ENCODE results near the gene HMG20A. TPM values are rescaled to one million over a fixed set of nuclear protein-coding genes. Genes with fewer than 3 reads are reported as not detected.

Gene HMG20A
- total RNA-seq, 1 donor from 2014 or later = 9.7 TPM

DNA sequence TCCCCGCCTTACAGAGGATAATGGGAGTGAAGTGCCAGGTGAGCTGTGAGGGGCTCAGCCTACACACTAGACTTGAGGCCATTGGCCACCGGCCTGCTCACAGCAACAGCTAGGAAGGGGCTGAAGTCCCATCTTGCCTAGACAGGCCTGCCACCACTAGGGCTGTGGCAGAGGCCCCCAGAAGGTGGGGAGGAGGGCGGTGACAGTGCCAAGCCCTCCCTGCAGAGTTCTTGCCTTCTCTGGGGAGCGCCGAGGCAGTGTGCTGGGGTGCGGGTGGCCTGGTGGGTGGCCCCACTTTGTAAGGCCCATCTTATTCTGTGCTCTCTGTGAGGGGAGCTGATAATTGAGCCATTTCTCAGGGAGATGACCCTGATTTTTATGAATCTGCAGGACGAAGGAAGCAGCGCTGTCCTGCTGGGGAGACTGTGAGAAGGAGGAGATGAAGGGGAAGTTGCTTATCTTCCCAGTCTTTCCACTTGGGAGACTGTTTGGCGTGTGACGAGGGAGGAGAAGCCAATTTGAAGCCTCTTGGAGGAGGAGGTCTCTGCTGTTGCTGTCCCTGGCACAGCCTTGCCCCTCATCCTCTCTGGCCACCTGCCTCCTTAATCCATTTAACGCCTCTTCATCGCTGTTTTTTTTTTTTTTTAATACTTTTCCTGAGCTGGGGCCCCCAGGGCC is 107.7 kb downstream of the HMG20A start:
- TF ChIP-seq, protein P1, sequence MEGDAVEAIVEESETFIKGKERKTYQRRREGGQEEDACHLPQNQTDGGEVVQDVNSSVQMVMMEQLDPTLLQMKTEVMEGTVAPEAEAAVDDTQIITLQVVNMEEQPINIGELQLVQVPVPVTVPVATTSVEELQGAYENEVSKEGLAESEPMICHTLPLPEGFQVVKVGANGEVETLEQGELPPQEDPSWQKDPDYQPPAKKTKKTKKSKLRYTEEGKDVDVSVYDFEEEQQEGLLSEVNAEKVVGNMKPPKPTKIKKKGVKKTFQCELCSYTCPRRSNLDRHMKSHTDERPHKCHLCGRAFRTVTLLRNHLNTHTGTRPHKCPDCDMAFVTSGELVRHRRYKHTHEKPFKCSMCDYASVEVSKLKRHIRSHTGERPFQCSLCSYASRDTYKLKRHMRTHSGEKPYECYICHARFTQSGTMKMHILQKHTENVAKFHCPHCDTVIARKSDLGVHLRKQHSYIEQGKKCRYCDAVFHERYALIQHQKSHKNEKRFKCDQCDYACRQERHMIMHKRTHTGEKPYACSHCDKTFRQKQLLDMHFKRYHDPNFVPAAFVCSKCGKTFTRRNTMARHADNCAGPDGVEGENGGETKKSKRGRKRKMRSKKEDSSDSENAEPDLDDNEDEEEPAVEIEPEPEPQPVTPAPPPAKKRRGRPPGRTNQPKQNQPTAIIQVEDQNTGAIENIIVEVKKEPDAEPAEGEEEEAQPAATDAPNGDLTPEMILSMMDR (IDR thresholded peaks at IDR 0.05; ENCODE audit: insufficient read depth, low read length, severe bottlenecking) = no peak
- Histone ChIP-seq H3K36me3 (ENCODE audit: control insufficient read depth, insufficient read depth, low read length) (no peaks in the 10 kb centered on the region), H3K27me3 (ENCODE audit: control insufficient read depth, insufficient read depth, low read length) (peaks cover 6% of the 10 kb centered on the region), H3K4me3 (ENCODE audit: low read depth, low read length) (no peak overlapping the region)
- FAIRE-seq = no peak
- no peak for DNase-seq (ENCODE audit: low read depth)

DNA sequence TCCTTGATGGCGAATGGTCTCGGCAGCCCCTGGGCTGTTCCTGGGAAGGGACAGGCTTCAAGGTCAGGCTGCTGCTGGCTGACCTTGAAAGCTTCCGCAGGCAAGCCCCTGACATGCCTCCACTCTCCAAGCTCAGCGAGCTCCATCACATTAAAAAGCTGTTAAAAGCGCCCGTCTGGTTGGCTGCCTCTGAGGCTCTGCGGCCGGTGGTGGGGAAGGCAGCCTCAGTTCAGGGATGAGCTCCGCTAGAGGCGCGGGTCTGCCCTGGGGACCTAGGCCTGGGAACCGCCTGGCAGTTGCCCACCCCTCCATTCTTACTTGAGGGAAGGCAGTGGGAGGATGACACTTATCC is 108.3 kb downstream of the HMG20A start:
- TF ChIP-seq, protein P1 (IDR thresholded peaks at IDR 0.05; ENCODE audit: insufficient read depth, low read length, severe bottlenecking) = no peak
- no peak overlapping the region for H3K4me3 ChIP-seq (ENCODE audit: low read depth, low read length)
- no peak for DNase-seq (ENCODE audit: low read depth)
- no peaks in the 10 kb centered on the region for H3K36me3 ChIP-seq (ENCODE audit: control insufficient read depth, insufficient read depth, low read length)
- peaks cover 6% of the 10 kb centered on the region for H3K27me3 ChIP-seq (ENCODE audit: control insufficient read depth, insufficient read depth, low read length)
- FAIRE-seq = no peak

DNA sequence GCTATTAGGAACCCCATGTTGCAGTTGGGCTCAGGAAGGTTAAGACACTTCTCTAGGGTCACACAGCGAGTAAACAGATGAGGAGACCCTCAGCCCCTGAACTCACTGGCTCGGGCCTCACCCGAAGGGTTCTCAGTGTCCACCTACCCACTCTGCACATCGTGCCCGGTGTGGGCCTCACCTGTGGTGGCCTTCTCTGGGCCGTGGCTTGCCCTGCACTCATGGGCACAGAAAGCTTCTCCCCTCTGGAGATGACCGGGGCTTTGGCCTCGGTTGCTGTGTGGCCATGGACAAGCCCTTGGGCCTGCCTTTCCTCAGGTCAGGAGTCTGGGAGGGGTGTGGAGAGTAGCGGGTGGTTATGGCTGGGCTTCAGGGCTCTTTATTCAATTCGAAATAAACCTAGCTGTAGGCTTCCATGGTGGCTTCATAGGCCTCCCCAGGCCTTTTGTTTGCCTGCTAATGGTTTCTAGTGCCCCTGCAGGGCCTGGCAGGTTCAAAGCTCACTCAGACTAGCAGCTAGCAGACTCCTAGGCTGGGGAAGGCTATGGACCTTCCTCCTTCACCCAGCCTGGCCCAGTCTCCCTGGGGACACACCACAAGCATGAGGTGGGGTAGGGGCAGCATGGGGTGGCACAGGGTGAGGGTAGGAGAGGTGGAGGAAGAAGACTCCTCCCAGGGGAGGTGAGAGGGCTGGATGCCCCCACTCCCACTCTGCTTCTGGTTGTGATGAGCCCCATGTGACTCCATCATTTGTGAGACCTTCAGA is 108.9 kb downstream of the HMG20A start:
- DNase-seq (ENCODE audit: low read depth) (no peak), FAIRE-seq (no peak)
- TF ChIP-seq, protein P1 (IDR thresholded peaks at IDR 0.05; ENCODE audit: insufficient read depth, low read length, severe bottlenecking) = no peak

DNA sequence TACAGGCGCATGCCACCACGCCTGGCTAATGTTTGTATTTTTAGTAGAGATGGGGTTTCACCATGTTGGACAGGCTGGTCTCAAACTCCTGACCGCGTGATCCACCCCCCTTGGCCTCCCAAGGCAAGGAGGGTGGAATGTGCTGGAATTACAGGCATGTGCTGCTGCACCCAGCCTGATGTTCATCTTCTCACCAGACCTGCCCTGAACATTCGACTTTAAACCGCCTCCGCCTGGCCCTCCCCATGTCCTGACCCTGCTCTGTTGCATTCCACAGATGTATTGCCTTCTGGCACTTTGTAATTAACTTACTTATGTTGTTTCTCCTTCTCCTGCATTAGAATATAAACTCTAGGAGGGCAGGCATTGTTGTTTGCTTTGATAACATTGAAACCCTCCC is 109.9 kb downstream of the HMG20A start:
- TF ChIP-seq, protein P1 (IDR thresholded peaks at IDR 0.05; ENCODE audit: insufficient read depth, low read length, severe bottlenecking) = no peak
- Histone ChIP-seq H3K27me3 (ENCODE audit: control insufficient read depth, insufficient read depth, low read length) (peaks cover 6% of the 10 kb centered on the region), H3K36me3 (ENCODE audit: control insufficient read depth, insufficient read depth, low read length) (no peaks in the 10 kb centered on the region), H3K4me3 (ENCODE audit: low read depth, low read length) (no peak overlapping the region)
- DNase-seq (ENCODE audit: low read depth) (no peak), FAIRE-seq (no peak)

More for the DNA sequence above, 108.9 kb downstream of the HMG20A start:
- Histone ChIP-seq H3K4me3 (ENCODE audit: low read depth, low read length) (no peak overlapping the region), H3K36me3 (ENCODE audit: control insufficient read depth, insufficient read depth, low read length) (no peaks in the 10 kb centered on the region), H3K27me3 (ENCODE audit: control insufficient read depth, insufficient read depth, low read length) (peaks cover 6% of the 10 kb centered on the region)

DNA sequence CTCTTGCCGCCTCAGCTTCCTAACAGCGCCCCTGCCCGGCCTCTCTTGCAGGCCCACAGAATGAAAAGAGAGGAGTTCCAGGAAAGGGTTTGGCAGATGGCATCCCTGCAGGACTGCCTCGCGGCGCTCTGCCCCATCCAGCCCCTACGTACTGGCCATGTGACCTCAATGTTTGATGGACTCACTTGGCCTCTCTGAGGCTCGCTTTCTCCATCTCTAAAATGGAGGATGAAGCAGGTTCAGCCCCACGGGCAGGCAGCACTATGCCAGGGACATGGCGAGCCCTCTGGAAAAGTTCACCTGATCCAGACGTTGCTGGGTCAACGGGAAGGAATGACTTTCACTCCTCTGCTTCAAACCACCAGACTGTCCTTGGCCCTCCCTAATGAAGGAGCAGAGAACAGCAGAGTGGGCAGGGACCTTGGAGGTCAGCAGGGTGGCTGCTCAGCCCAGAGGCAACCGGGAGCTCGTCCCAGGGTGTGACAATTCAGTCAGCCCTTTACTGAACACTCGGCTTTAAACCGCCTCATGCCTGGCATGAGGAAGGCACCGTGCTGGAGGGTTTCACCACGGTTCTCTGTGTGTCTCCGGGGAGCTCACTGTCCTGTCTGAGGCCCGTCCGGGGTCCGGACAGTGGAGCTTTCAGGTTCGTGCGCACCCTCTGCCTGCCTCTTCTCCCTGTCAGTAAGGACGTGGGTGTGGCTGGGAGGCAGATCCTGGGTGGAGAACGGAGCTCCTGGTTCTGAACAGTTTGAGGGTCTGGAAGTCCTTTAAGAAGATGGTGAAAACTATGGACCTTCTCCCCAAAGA is 110.7 kb downstream of the HMG20A start:
- TF ChIP-seq, protein P1 (IDR thresholded peaks at IDR 0.05; ENCODE audit: insufficient read depth, low read length, severe bottlenecking) = no peak

More for the DNA sequence above, 110.7 kb downstream of the HMG20A start:
- no peak overlapping the region for H3K4me3 ChIP-seq (ENCODE audit: low read depth, low read length)
- DNase-seq (ENCODE audit: low read depth) (no peak), FAIRE-seq (no peak)
- H3K27me3 ChIP-seq (ENCODE audit: control insufficient read depth, insufficient read depth, low read length) = peaks cover 6% of the 10 kb centered on the region
- no peaks in the 10 kb centered on the region for H3K36me3 ChIP-seq (ENCODE audit: control insufficient read depth, insufficient read depth, low read length)
